NOMO-1 treated with dmso at 0.1 percent for 144 hours (cell line): ENCODE measurements around the gene TOLLIP.
"Not testable (repeated sequence)": the region's sequence is repeated elsewhere in the genome, so short reads cannot be mapped to it uniquely, and the experiment has no call there.

Experiments
- DNase-seq: peaks from one replicate; lab custom pipeline; 2025; ENCODE audit not compliant: unreplicated experiment; lab: John Stamatoyannopoulos, UW

The TOLLIP gene

DNA sequence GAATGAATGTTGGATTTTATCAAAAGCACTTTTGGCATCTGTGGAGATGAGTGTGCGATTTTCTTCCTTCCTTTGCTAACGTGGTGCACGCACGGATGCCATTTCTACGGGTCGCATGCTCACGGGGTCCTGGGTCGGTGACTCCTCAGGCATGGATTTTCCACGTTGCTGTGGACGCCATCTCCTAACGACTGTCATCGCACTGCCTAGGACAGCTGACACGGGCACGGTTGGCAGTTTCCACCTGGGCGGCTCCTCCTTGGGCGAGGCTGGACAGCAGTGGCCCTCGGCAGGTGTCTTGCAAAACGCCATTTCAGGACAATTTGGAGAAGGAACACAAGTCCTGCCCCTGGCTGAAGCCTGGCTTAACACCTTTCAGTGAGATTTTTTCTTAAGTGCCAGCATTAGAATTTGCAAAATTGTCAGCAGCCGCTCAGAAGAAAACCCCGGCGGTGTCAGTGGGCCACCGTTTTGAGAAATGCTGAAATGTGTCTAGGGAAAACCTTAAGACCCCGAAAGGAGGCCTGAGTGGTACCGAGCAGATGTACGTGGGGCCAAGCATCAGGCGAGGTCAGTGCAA lies 34.7 kb upstream of the TOLLIP start:
- no peak for DNase-seq

- DNase-seq: no peak
These were observed 34.1 kb upstream of the TOLLIP start for GRCh38 chr11:1343391-1344055.

- no peak for DNase-seq
These were observed 33.5 kb upstream of the TOLLIP start for GRCh38 chr11:1342946-1343345.

- no peak for DNase-seq
These were observed 32.6 kb upstream of the TOLLIP start for GRCh38 chr11:1341928-1342524.

GRCh38 chr11:1341226-1341625 lies 31.8 kb upstream of the TOLLIP start:
- not testable (repeated sequence) for DNase-seq

GRCh38 chr11:1340111-1340510 lies 30.7 kb upstream of the TOLLIP start:
- DNase-seq: no peak

DNA sequence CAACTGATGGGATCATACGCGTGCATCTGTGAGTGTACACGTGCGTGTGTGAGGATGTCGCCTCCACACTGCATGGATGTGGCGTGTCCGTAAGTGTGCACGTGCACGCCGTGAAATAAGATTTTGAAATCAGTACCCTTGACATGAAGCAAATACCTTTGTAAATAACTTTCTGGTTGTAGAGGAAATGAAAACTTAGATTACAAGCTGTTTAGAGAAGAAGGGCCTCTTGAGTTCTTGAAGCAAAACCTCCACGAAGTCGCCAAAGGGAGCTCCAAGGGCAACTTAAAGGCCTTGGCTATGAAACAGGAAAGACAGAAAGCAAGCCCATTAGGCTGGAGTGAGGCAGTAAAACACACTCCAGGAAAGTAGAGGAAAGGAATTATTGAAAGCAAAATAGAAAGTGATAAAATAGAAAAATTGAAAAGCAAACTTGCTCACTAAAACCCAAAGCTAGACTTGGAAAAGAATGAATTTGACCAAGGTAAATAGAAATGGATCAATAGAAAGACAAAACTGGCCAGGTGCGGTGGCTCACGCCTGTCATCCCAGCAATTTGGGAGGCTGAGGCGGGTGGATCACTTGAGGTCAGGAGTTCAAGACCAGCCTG lies 29.7 kb upstream of the TOLLIP start:
- no peak for DNase-seq

DNA sequence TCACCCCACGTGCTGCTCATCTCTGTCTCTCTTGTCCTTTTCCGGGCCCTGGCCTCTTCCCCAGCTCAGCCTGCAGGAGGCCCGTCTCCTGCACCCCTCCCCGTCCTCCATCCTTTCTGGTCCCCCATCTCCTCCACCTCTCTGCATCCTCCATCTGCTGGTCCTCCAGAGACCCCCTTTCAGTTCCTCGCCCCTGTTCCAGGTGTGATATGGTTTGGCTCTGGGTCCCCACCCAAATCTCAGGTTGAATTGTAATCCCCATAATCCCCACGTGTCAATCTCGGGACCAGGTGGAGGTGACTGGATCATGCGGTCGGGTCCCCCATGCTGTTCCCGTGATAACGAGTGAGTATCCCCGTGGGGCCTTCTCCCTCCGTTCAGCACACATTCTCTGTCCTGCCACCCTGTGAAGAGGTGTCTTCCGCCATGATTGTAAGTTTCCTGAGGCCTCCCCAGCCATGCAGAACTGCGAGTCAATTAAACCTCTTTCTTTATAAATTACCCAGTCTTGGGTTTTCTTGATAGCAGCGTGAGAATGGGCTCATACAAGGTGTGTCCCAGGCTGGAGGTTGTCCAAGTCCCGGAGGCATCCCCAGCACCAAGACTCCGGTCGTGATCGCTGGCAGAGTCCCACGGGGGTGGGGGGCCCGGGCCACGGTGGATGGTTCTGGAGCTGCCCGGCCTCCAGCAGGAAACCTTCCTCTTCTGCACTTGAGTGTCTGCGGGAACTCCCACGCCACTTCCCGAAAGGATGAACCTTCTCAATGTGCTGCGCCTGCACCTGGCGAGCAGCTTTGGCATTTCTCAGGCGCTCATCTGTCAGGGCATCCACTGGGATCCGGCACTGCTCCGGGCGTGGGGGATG lies 29.0 kb upstream of the TOLLIP start:
- no peak for DNase-seq

GRCh38 chr11:1337647-1338007 lies 28.2 kb upstream of the TOLLIP start:
- DNase-seq: no peak

DNA sequence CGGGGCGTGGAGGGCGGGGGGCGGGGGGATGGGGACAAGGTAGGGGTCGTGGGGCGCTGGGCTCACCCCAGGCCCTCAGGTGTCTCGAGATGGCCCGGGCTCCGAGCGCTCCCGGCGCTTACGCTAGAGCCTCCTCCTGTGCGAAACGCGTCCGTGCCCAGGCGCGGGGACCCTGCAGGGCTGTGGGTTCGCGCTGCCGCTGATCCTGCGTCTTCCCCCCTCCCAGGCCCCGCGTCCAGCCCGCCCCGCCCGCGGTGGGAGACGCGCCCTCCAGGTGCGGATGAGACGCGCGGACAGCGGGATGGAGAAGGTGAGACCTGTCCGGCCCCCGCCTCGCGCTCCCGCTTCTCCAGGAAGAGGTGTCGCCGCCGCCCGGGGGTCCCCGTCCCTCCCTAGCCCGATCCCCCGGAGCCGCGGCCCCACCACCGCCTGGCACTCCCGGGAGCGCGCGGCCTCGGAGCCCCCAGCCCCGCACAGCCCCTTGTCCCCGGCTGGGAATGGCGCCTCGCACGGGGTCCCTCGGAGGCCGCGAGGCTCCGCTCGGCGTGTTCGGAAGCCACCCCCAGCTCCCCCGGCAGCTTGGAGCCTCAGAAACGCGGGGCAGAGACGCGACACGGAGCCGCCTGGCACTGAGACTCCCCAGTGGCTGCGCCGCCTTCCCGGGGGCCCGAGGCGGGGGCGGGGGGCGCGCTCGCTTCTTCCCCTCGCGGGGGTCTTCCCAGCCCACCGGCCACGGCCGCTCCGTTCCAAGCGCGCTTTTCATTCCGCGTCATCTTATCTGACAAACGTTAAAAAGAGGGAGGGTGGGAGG lies 27.6 kb upstream of the TOLLIP start:
- DNase-seq: no peak

DNA sequence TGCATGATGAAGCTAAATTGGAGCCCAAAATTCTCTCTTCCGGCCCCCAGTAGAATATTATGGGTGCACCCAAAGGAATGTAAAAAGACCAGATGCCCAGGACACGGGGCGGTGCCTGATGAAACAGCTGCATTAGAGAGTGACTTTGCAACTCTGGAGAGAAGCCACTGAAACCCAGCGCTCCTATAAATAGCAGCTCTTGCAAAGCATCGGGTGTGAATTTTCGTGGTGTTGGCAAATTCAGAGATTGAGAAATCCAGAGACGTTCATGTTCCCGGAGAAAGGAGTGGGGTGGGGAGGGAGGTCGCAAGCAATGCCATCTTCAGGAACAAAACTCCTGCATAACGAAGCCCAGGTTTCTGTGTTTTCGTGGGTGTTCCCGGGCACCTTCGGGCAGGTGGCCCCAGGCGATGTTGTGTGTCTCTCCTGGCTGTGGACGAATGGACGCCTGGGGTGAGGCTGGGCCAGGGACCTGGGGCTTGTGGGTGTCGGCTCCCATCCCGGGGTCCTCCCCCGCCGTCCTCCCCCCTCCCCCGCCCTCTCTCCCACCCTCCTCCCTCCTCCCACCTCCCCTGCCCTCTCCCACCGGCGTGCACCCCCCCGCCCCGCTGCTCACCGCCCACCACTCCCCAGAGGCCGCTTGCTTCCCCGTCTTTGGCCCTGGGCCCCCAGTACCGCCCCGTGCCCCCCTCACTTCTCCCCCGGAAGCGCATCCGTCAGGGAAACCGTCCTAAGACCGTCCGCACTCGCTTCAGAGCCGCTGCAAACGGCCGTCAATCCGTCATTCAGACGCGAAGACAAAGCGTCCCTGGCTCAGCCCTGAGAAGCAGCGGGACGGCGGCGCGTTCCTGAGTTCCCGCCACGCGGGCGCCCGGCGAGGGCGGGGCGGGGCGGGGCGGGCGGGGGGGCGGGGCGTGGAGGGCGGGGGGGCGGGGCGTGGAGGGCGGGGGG lies 26.7 kb upstream of the TOLLIP start:
- DNase-seq: peak; percentile 92

DNA sequence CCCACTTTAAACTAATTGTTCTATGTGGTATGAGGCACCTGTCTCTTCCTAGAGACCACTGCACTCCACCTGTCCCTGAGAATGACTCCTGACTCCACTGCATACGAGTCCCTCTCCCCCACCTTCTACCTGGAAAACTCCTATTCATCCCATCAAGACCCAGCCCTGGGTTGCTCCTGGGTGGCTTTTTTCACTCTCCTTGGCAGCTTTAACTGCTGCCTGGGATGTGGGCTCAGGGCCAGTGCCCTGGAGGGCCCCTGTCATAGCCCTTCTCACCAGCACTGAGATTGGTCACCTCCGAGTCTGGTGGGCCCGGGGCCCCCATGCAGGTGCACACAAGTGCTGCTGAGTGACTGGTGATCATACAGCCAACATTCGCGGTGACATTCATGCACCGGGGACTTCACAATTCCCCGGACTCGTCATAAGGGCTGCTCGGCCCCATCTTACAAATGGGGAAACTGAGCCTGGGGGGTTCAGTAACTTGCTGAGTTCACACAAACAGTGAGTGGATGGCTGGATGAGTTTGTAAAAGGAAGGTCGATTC lies 25.9 kb upstream of the TOLLIP start:
- no peak for DNase-seq

DNA sequence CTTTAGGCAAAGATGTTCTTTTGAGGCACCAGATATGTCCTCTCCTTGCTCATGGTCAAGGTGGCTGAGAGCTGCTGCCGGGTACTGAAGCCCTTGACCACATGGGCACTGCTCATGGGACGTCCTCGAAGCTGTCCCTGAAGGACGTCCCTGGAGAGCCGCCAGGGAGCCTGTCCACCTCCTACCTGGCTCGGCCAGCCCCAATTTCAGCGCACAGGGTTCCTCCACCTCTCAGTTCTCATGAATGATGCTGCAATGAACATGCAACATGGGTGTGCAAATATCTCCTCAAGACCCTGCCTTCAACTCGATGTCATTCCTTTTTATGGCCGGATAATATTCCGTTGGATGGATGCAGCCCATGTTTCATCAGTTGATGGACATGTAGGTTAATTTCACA lies 24.4 kb upstream of the TOLLIP start:
- DNase-seq: no peak

DNA sequence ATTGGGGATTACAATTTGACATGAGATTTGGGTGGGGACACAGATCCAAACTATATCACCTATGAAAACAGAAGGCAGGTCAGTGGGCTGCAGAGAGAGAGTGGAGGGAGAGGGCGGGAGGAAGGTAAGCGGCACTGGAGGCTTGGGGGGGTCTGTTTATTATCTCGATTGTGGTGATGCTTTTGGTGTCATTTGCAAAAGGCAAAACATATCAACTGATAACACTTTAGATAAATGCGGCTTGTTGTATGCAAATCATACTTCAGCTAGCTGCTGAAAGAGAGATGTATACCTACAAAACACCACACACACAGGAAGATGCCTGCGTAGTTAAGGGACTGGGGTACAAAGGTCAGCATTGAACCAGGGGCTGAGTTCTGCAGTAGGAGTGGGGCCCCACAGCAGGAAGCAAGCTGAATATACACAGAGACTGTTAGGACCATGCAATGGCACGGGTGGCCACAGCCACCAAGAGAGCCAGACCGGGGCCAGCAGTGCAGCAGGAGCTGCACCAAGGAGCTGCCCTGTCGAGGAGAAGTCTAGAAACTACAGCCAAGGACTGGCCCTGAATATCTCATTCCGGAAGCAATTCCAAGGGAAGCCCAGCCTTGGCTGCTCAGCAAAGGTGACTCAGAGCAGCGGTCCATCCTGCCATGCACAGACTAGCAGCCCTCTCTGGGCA lies 23.8 kb upstream of the TOLLIP start:
- DNase-seq: no peak

DNA sequence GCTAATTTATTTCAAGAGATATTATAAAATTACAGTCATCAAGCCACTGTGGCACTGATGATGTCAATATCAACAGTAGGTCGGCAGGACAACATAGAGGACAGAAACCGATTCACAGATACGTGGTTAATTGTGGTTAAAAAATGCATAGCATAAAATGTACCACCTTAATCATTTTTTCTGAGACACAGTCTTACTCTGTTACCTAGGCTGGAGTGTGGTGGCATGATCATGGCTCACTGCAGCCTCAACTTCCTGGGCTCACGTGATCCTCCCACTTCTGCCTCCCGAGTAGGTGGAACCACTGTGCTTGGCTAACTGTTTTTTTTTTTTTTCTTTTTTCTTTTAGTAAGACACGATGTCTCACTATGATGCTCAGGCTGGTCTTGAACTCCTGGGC lies 21.0 kb upstream of the TOLLIP start:
- DNase-seq: no peak

DNA sequence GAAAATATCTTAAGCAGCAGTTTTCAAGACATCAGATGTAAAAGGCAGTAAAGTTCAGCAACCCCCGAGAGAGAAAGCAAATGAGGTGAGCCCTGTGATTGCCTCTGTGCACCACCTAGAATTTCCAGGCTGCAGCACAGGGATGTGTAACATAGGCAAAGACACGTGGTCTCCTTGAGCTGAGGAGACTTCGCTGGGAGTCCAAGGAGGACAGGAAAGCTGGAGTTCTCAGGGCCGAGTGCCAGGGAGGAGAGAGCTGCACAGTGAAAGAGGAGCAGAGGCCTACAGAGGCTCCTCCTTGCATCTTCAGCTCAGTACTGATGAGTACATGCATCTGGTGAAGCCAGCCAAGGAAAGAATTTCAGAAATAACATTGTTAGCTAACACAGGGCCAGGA lies 17.6 kb upstream of the TOLLIP start:
- DNase-seq: no peak

GRCh38 chr11:1326435-1327063 lies 17.1 kb upstream of the TOLLIP start:
- no peak for DNase-seq

DNA sequence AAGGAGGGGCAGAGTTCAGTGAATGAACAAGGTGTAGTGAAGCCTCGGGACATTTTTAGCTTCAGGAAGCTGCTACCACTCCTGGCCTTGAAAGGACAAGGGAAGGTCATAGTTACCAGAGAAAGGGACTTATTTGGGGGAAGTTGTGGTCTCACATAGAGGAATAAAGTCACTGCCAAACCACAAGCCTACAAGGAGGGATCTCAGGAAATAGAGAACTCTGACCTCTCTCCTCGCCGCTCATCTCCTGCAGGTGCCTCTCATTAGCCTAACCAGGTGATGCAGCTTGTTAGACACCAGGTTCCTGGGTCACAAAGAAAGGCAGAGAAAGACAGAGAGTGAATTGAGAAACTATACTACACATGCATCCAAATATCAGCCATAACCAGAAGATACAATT lies 14.3 kb upstream of the TOLLIP start:
- peak; percentile 55 for DNase-seq
